ENCODE data around the gene KLHDC10.

The KLHDC10 gene

DNA sequence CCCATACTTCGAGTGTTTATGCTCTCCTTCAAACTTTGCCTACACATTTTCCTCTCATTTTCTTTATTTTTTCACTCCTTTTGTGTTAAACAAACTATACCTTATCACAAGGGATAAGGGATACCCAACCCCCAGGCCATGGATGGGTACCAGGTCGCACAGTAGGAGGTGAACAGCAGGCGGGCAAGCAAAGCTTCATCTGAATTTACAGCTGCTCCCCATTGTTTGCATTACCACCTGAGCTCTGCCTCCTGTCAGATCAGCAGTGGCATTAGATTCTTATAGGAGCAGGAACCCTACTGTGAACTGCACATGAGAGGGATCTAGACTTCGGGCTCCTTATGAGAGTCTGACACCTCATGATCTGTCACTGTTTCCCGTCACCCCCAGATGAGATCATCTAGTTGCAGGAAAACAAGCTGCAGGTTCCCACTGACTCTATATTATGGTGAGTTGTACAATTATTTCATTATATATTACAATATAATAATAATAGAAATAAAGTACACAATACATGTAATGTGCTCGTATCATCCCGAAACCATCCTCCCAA is 47.6 kb upstream of the KLHDC10 start:
- Histone ChIP-seq H3K79me2 (ENCODE audit: insufficient read depth, low read length) (no peaks in the 10 kb centered on the region), H3K36me3 (ENCODE audit: low read length) (peaks cover 21% of the 10 kb centered on the region), H3K9me3 (ENCODE audit: insufficient read depth, low read length) (no peaks in the 10 kb centered on the region), H3K27ac (ENCODE audit: low read depth, low read length) (no peak overlapping the region), H3F3A (ENCODE audit: insufficient read depth) (no peaks in the 10 kb centered on the region), H3K27me3 (ENCODE audit: low read length) (no peaks in the 10 kb centered on the region), H3K4me2 (ENCODE audit: low read depth, low read length, poor library complexity, severe bottlenecking) (no peak overlapping the region), H3K4me3 (ENCODE audit: insufficient read depth, low read length, poor library complexity, severe bottlenecking) (no peak overlapping the region), H4K20me1 (ENCODE audit: low read depth, low read length) (no peaks in the 10 kb centered on the region), H3K9ac (ENCODE audit: low read length) (no peak overlapping the region), H3K9me2 (replicated peaks; ENCODE audit: insufficient read depth, low read length) (no peaks in the 10 kb centered on the region), H2AFZ (ENCODE audit: low read depth, low read length, severe bottlenecking) (no peak overlapping the region)
- TF ChIP-seq CTCF (IDR thresholded peaks at IDR 0.05; ENCODE audit: insufficient read depth, low read length, poor library complexity, severe bottlenecking): no peak
- no peak for TF ChIP-seq EZH2phosphoT487 (conservative IDR thresholded peaks at IDR 0.05; ENCODE audit: low read length)

DNA sequence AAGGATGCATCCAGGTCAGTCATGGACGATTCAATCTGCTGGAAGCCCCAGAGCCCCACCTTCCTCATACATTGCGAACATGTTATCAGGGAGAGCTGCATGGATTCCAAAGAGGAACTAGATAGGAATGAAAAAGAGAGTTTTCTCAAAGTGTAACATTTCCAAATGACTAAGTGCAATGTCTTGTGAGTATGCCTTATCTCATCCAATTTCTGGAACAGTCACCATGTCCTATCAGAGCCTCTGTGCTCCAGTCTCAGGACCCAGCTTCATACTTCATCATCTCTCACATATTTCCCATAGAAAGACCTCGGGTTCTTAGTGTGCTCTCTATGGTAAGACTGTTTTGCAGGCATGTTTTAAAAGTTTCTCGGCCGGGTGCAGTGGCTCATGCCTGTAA is 45.9 kb upstream of the KLHDC10 start:
- Histone ChIP-seq H2AFZ (ENCODE audit: low read depth, low read length, severe bottlenecking) (no peak overlapping the region), H3K27me3 (ENCODE audit: low read length) (no peaks in the 10 kb centered on the region), H3K9me3 (ENCODE audit: insufficient read depth, low read length) (no peaks in the 10 kb centered on the region), H3F3A (ENCODE audit: insufficient read depth) (no peaks in the 10 kb centered on the region), H3K9me2 (replicated peaks; ENCODE audit: insufficient read depth, low read length) (no peaks in the 10 kb centered on the region), H3K36me3 (ENCODE audit: low read length) (peaks cover 24% of the 10 kb centered on the region), H3K79me2 (ENCODE audit: insufficient read depth, low read length) (no peaks in the 10 kb centered on the region), H4K20me1 (ENCODE audit: low read depth, low read length) (no peaks in the 10 kb centered on the region), H3K4me3 (ENCODE audit: insufficient read depth, low read length, poor library complexity, severe bottlenecking) (no peak overlapping the region), H3K9ac (ENCODE audit: low read length) (no peak overlapping the region), H3K4me2 (ENCODE audit: low read depth, low read length, poor library complexity, severe bottlenecking) (no peak overlapping the region), H3K27ac (ENCODE audit: low read depth, low read length) (no peak overlapping the region)
- TF ChIP-seq EZH2phosphoT487 (conservative IDR thresholded peaks at IDR 0.05; ENCODE audit: low read length): no peak
- no peak for TF ChIP-seq CTCF (IDR thresholded peaks at IDR 0.05; ENCODE audit: insufficient read depth, low read length, poor library complexity, severe bottlenecking)

- no peak for TF ChIP-seq CTCF (IDR thresholded peaks at IDR 0.05; ENCODE audit: insufficient read depth, low read length, poor library complexity, severe bottlenecking)
- TF ChIP-seq EZH2phosphoT487 (conservative IDR thresholded peaks at IDR 0.05; ENCODE audit: low read length): no peak
- Histone ChIP-seq H3K4me3 (ENCODE audit: insufficient read depth, low read length, poor library complexity, severe bottlenecking) (no peak overlapping the region), H3K27me3 (ENCODE audit: low read length) (no peaks in the 10 kb centered on the region), H2AFZ (ENCODE audit: low read depth, low read length, severe bottlenecking) (no peak overlapping the region), H3K9me3 (ENCODE audit: insufficient read depth, low read length) (no peaks in the 10 kb centered on the region), H3K36me3 (ENCODE audit: low read length) (peaks cover 6% of the 10 kb centered on the region; the same call in 1 of the 2 replicates), H3K79me2 (ENCODE audit: insufficient read depth, low read length) (no peaks in the 10 kb centered on the region), H3K9me2 (replicated peaks; ENCODE audit: insufficient read depth, low read length) (no peaks in the 10 kb centered on the region), H3F3A (ENCODE audit: insufficient read depth) (no peaks in the 10 kb centered on the region), H4K20me1 (ENCODE audit: low read depth, low read length) (no peaks in the 10 kb centered on the region), H3K4me2 (ENCODE audit: low read depth, low read length, poor library complexity, severe bottlenecking) (no peak overlapping the region), H3K27ac (ENCODE audit: low read depth, low read length) (no peak overlapping the region), H3K9ac (ENCODE audit: low read length) (no peak overlapping the region)
Observed at GRCh38 chr7:130032698-130033097, 37.6 kb upstream of the KLHDC10 start.
